ENCODE data around the gene PLEKHO2.

PLEKHO2 gene

GRCh38 chr15:64845831-64846595 is 4.3 kb downstream of the PLEKHO2 start:
- H3K4me3 ChIP-seq (ENCODE audit: low read depth, low read length): no peak overlapping the region
- no peak for TF ChIP-seq CTCF (IDR thresholded peaks at IDR 0.05; ENCODE audit: borderline replicate concordance, insufficient read depth, low read depth, low read length)

GRCh38 chr15:64847016-64847415 is 5.3 kb downstream of the PLEKHO2 start:
- TF ChIP-seq CTCF (IDR thresholded peaks at IDR 0.05; ENCODE audit: borderline replicate concordance, insufficient read depth, low read depth, low read length): no peak
- no peak overlapping the region for H3K4me3 ChIP-seq (ENCODE audit: low read depth, low read length)

GRCh38 chr15:64847448-64847847 is 5.7 kb downstream of the PLEKHO2 start:
- no peak overlapping the region for H3K4me3 ChIP-seq (ENCODE audit: low read depth, low read length)
- no peak for TF ChIP-seq CTCF (IDR thresholded peaks at IDR 0.05; ENCODE audit: borderline replicate concordance, insufficient read depth, low read depth, low read length)

- no peak for TF ChIP-seq CTCF (IDR thresholded peaks at IDR 0.05; ENCODE audit: borderline replicate concordance, insufficient read depth, low read depth, low read length)
- H3K4me3 ChIP-seq (ENCODE audit: low read depth, low read length): no peak overlapping the region
Measured at GRCh38 chr15:64847876-64848716, 6.4 kb downstream of the PLEKHO2 start.

GRCh38 chr15:64850778-64851502 is 9.2 kb downstream of the PLEKHO2 start:
- no peak overlapping the region for H3K4me3 ChIP-seq (ENCODE audit: low read depth, low read length)
- no peak for TF ChIP-seq CTCF (IDR thresholded peaks at IDR 0.05; ENCODE audit: borderline replicate concordance, insufficient read depth, low read depth, low read length)

GRCh38 chr15:64851503-64851840 is 9.8 kb downstream of the PLEKHO2 start:
- TF ChIP-seq CTCF (IDR thresholded peaks at IDR 0.05; ENCODE audit: borderline replicate concordance, insufficient read depth, low read depth, low read length): no peak
- no peak overlapping the region for H3K4me3 ChIP-seq (ENCODE audit: low read depth, low read length)

Measured in GM12875 (cell line).